H9 (cell line): ENCODE measurements around the gene TOMM40L. TPM values are rescaled to one million over a fixed set of nuclear protein-coding genes. Genes with fewer than 3 reads are reported as not detected.
"Not testable (repeated sequence)": the region's sequence is repeated elsewhere in the genome, so short reads cannot be mapped to it uniquely, and the experiment has no call there.

Source experiments
- DNase-seq: peaks from one replicate; pipeline ENCODE4 v3.0.0-alpha.2; 2017
- H2AFZ ChIP-seq: one replicate; pipeline ENCODE4 v1.6.1; 2013; ENCODE audit warnings: mild to moderate bottlenecking, low read length, control low read depth, moderate library complexity
- H2AK5ac ChIP-seq: 2 replicates; pipeline ENCODE4 v1.6.1; 2013; ENCODE audit warnings: low read length, control low read depth, mixed read lengths; ENCODE audit not compliant: insufficient read length
- H2BK120ac ChIP-seq: one replicate; pipeline ENCODE4 v1.6.1; 2013; ENCODE audit warnings: low read depth, mild to moderate bottlenecking, low read length, control low read depth, inconsistent platforms; ENCODE audit not compliant: poor library complexity, severe bottlenecking
- H2BK12ac ChIP-seq: 2 replicates; pipeline ENCODE4 v1.6.1; 2013; ENCODE audit warnings: low read length, control low read depth, mixed read lengths, low read depth; ENCODE audit not compliant: insufficient read length
- H2BK15ac ChIP-seq: 2 replicates; pipeline ENCODE4 v1.6.1; 2013; ENCODE audit warnings: low read depth, low read length, control low read depth
- H2BK20ac ChIP-seq: one replicate; pipeline ENCODE4 v1.6.1; 2013; ENCODE audit warnings: low read depth, mild to moderate bottlenecking, low read length, control low read depth, inconsistent platforms; ENCODE audit not compliant: poor library complexity, severe bottlenecking
- H2BK5ac ChIP-seq: 2 replicates; pipeline ENCODE4 v1.6.1; 2013; ENCODE audit warnings: low read length, control low read depth, mixed read lengths; ENCODE audit not compliant: insufficient read length
- H3K14ac ChIP-seq: 2 replicates; pipeline ENCODE4 v1.6.1; 2013; ENCODE audit warnings: low read length, control low read depth; ENCODE audit not compliant: insufficient read depth
- H3K18ac ChIP-seq: 2 replicates; pipeline ENCODE4 v1.6.1; 2013; ENCODE audit warnings: low read depth, mild to moderate bottlenecking, mixed read lengths, low read length, control low read depth; ENCODE audit not compliant: insufficient read length
- H3K23ac ChIP-seq: 2 replicates; pipeline ENCODE4 v1.6.1; 2013; ENCODE audit warnings: low read length, control low read depth, mixed read lengths, low read depth; ENCODE audit not compliant: insufficient read length
- H3K23me2 ChIP-seq: 2 replicates; pipeline ENCODE4 v1.6.1; 2013; ENCODE audit warnings: low read depth, mild to moderate bottlenecking, mixed read lengths, low read length, control low read depth; ENCODE audit not compliant: insufficient read length, poor library complexity, severe bottlenecking
- H3K27ac ChIP-seq: 2 replicates; pipeline ENCODE4 v1.5.1; 2013; ENCODE audit warnings: low read length, control low read depth, mixed read lengths, low read depth; ENCODE audit not compliant: insufficient read length
- H3K27me3 ChIP-seq: 2 replicates; pipeline ENCODE4 v1.6.1; 2013; ENCODE audit warnings: low read length, control low read depth, inconsistent platforms; ENCODE audit not compliant: insufficient read depth
- H3K4ac ChIP-seq: 2 replicates; pipeline ENCODE4 v1.6.1; 2013; ENCODE audit warnings: low read depth, mild to moderate bottlenecking, control low read depth, inconsistent platforms, low read length, moderate library complexity
- H3K4me1 ChIP-seq: 2 replicates; pipeline ENCODE4 v1.6.1; 2013; ENCODE audit warnings: low read length, control low read depth, inconsistent platforms; ENCODE audit not compliant: insufficient read depth
- H3K4me2 ChIP-seq: 2 replicates; pipeline ENCODE4 v1.6.1; 2013; ENCODE audit warnings: low read length, control low read depth, mixed read lengths; ENCODE audit not compliant: insufficient read length, insufficient read depth
- H3K56ac ChIP-seq: 2 replicates; pipeline ENCODE4 v1.6.1; 2013; ENCODE audit warnings: low read depth, mild to moderate bottlenecking, mixed read lengths, low read length, control low read depth; ENCODE audit not compliant: insufficient read length
- H3K79me1 ChIP-seq: 2 replicates; pipeline ENCODE4 v1.6.1; 2013; ENCODE audit warnings: low read depth, mild to moderate bottlenecking, moderate library complexity, low read length, control low read depth, inconsistent platforms; ENCODE audit not compliant: insufficient read depth, poor library complexity, severe bottlenecking
- H3K79me2 ChIP-seq: 2 replicates; pipeline ENCODE4 v1.6.1; 2013; ENCODE audit warnings: low read length, control low read depth, inconsistent platforms; ENCODE audit not compliant: insufficient read depth
- H3K9ac ChIP-seq: 2 replicates; pipeline ENCODE4 v1.6.1; 2013; ENCODE audit warnings: low read length, control low read depth, mixed read lengths; ENCODE audit not compliant: insufficient read length; ENCODE audit errors: extremely low read depth
- H3K9me3 ChIP-seq: one replicate; pipeline ENCODE4 v1.6.1; 2013; ENCODE audit warnings: low read depth, low read length, inconsistent platforms; ENCODE audit not compliant: control insufficient read depth
- H3T11ph ChIP-seq: one replicate; pipeline ENCODE4 v1.6.1; 2013; ENCODE audit warnings: mild to moderate bottlenecking, low read length, control low read depth, inconsistent platforms
- H4K20me1 ChIP-seq: one replicate; pipeline ENCODE4 v1.6.1; 2013; ENCODE audit not compliant: control insufficient read depth, insufficient read length, insufficient read depth
- H4K5ac ChIP-seq: 2 replicates; pipeline ENCODE4 v1.6.1; 2013; ENCODE audit warnings: low read depth, mild to moderate bottlenecking, mixed read lengths, low read length, control low read depth; ENCODE audit not compliant: insufficient read length
- H4K8ac ChIP-seq: replicated peaks from 2 replicates; pipeline ENCODE4 v1.6.1; 2013; ENCODE audit warnings: low read length, control low read depth, mixed read lengths, low read depth; ENCODE audit not compliant: insufficient read length
- H4K91ac ChIP-seq: 2 replicates; pipeline ENCODE4 v1.6.1; 2013; ENCODE audit warnings: low read depth, mild to moderate bottlenecking, moderate library complexity, mixed read lengths, low read length, control low read depth; ENCODE audit not compliant: insufficient read length
- H3K27ac Mint-ChIP-seq, 3 experiments: 2 replicates in 2 of 3; 3 replicates in 1 of 3; pipeline ENCODE4 v1.8.0; 2020 to 2021; ENCODE audit warnings: mixed read lengths in 3 of 3, mild to moderate bottlenecking in 1 of 3, moderate library complexity in 1 of 3
- H3K27me3 Mint-ChIP-seq: 2 replicates; pipeline ENCODE4 v1.8.0; 2021; ENCODE audit warnings: low read depth, mild to moderate bottlenecking, moderate library complexity, mixed read lengths
- H3K36me3 Mint-ChIP-seq, 3 experiments: 2 replicates in 2 of 3; 3 replicates in 1 of 3; pipeline ENCODE4 v1.8.0; 2020 to 2021; ENCODE audit warnings: low read depth in 3 of 3, mixed read lengths in 3 of 3; ENCODE audit not compliant: insufficient read depth in 1 of 3
- H3K4me1 Mint-ChIP-seq, 2 experiments: 2 replicates each; pipeline ENCODE4 v1.8.0; 2020; ENCODE audit warnings: mixed read lengths in 2 of 2
- H3K4me3 Mint-ChIP-seq, 2 experiments: 2 replicates in 1 of 2; 3 replicates in 1 of 2; pipeline ENCODE4 v1.8.0; 2020 to 2021; ENCODE audit warnings: mild to moderate bottlenecking in 2 of 2, mixed read lengths in 2 of 2, moderate library complexity in 1 of 2
- H3K9me3 Mint-ChIP-seq, 2 experiments: 2 replicates in 1 of 2; 3 replicates in 1 of 2; pipeline ENCODE4 v1.8.0; 2020; ENCODE audit warnings: mild to moderate bottlenecking in 2 of 2, mixed read lengths in 2 of 2, moderate library complexity in 1 of 2
- CTCF ChIP-seq: fragments of 200-600 bp; sonication (generic); conservative IDR thresholded peaks from 3 replicates; pipeline ENCODE4 v1.8.0; 2021; ENCODE audit warnings: antibody characterized with exemption, mild to moderate bottlenecking
- WGBS: extraction: QIAGEN DNeasy Blood & Tissue Kit; methylation state at CpG from one replicate; pipeline ENCODE4 v1.1.7; 2013; ENCODE audit warnings: missing lambda C conversion rate, low lambda C conversion rate, mixed read lengths; ENCODE audit not compliant: insufficient read length; ENCODE audit errors: extremely low coverage; 5-methylcytosine and 5-hydroxymethylcytosine counted together
- total RNA-seq: library from RNA; stranded (reverse); gene quantifications from 2 replicates; pipeline ENCODE4 v1.2.1, GENCODE V29; 2021

TOMM40L gene
- total RNA-seq, 1 experiment from 2014 or later = 13.5 TPM

- Histone ChIP-seq H3K9ac (no peak overlapping the region), H3K4me1 (no peaks in the 10 kb centered on the region), H3K27ac (no peak overlapping the region), H3K23ac (no peak overlapping the region), H3K27me3 (no peaks in the 10 kb centered on the region), H4K5ac (no peak overlapping the region), H3K9me3 (peaks cover under 1% of the 10 kb centered on the region), H3T11ph (no peak overlapping the region), H2BK120ac (no peak overlapping the region), H3K23me2 (no peaks in the 10 kb centered on the region), H4K20me1 (no peaks in the 10 kb centered on the region), H3K79me2 (no peaks in the 10 kb centered on the region), H2BK20ac (no peak overlapping the region), H3K4ac (no peak overlapping the region), H3K18ac (no peak overlapping the region), H3K4me2 (no peak overlapping the region), H4K91ac (no peak overlapping the region), H3K14ac (no peak overlapping the region), H3K79me1 (no peaks in the 10 kb centered on the region), H2AK5ac (no peak overlapping the region), H4K8ac (no peak overlapping the region), H3K56ac (no peak overlapping the region), H2BK15ac (no peak overlapping the region), H2BK12ac (no peak overlapping the region), H2BK5ac (no peak overlapping the region), H2AFZ (no peak overlapping the region)
- Mint-ChIP-seq H3K4me3 (no peak overlapping the region), H3K4me1 (peaks cover 0 to 5% of the 10 kb centered on the region in 2 experiments; a peak in 3 of 4 replicates), H3K36me3 (peaks cover 0 to 5% (median 4%) of the 10 kb centered on the region in 3 experiments; a peak in 3 of 7 replicates), H3K27me3 (peaks cover 21% of the 10 kb centered on the region), H3K27ac (no peak overlapping the region), H3K9me3 (peaks cover 11 to 13% of the 10 kb centered on the region in 2 experiments)
- no peak for TF ChIP-seq CTCF
- no peak for DNase-seq
- no CpG with 5 or more reads among the region's 8 CpGs for WGBS
Measured at GRCh38 chr1:161251579-161251978, 25.7 kb downstream of the TOMM40L start.

- Mint-ChIP-seq H3K4me1 (peaks cover 9 to 16% of the 10 kb centered on the region in 2 experiments), H3K9me3 (peaks cover 27 to 28% of the 10 kb centered on the region in 2 experiments), H3K27me3 (peaks cover 56% of the 10 kb centered on the region), H3K36me3 (peaks cover 13 to 20% (median 14%) of the 10 kb centered on the region in 3 experiments)
- H2BK120ac ChIP-seq, H3T11ph ChIP-seq, H3K9ac ChIP-seq, H3K18ac ChIP-seq, H3K79me2 ChIP-seq, H3K9me3 ChIP-seq, H3K56ac ChIP-seq, H3K4ac ChIP-seq, H3K4me3 Mint-ChIP-seq, H3K4me2 ChIP-seq, H2AFZ ChIP-seq, H3K27ac ChIP-seq, H2BK5ac ChIP-seq, H3K4me1 ChIP-seq, H3K23ac ChIP-seq, H3K14ac ChIP-seq, H2BK15ac ChIP-seq, H4K8ac ChIP-seq, H3K27ac Mint-ChIP-seq, H2AK5ac ChIP-seq, H4K91ac ChIP-seq, H4K20me1 ChIP-seq, DNase-seq, H4K5ac ChIP-seq, H2BK12ac ChIP-seq, H2BK20ac ChIP-seq, H3K79me1 ChIP-seq: not testable (repeated sequence)
- Histone ChIP-seq H3K23me2 (peaks cover 11% of the 10 kb centered on the region), H3K27me3 (peaks cover 12% of the 10 kb centered on the region; the same call in 1 of the 2 replicates)
- no CpG with 5 or more reads among the region's 5 CpGs for WGBS
Measured at GRCh38 chr1:161255302-161255701, 29.4 kb downstream of the TOMM40L start.
